HCT116 (cell line): ENCODE results near the gene ETV7. TPM values are rescaled to one million over a fixed set of nuclear protein-coding genes. Genes with fewer than 3 reads are reported as not detected.

Experiments
- ATAC-seq: fragments of 200-7000 bp; cut with Tn5 transposase; 2 replicates; pipeline ENCODE4 v1.9.1; 2020; ENCODE audit warnings: mild to moderate bottlenecking, moderate library complexity
- BruUV-seq: library from RNA; stranded (reverse); fragments of 400-500 nt; replicated peaks from 2 replicates; lab custom pipeline; 2021; lab: Mats Ljungman, UMichigan
- CTCF ChIA-PET: fragments of 300-600 bp; sonication (Branson Sonifier 250); formaldehyde crosslinking; loops from one replicate; lab custom pipeline; 2021; ENCODE audit warnings: antibody characterized with exemption; lab: Charles Lee
- POLR2A ChIA-PET: fragments of 300-600, 350-600 bp; sonication (Branson Sonifier 250); formaldehyde crosslinking; loops from one replicate; lab custom pipeline; 2021; ENCODE audit warnings: antibody characterized with exemption; lab: Charles Lee
- RAD21 ChIA-PET, 2 experiments: fragments of 300-600 bp; sonication (Branson Sonifier 250); formaldehyde crosslinking; loops; one replicate each; lab custom pipeline; 2023; ENCODE audit warnings: low total read pairs in 2 of 2; ENCODE audit not compliant: uncharacterized antibody in 2 of 2, unreplicated experiment in 2 of 2, low non-redundant PET in 1 of 2; lab: Charles Lee
- DNase-seq: peaks from one replicate; pipeline ENCODE4 v3.0.0-alpha.2; 2010; ENCODE audit warnings: low read depth, low spot score
- H2AFZ ChIP-seq: fragments of 200-600 bp; shearing (Covaris generic), sonication (generic); 2 replicates; pipeline ENCODE4 v1.6.1; 2017; ENCODE audit warnings: low read depth, mixed run types, mixed read lengths, antibody characterized with exemption, low read length; ENCODE audit not compliant: poor library complexity, severe bottlenecking
- H3K27ac ChIP-seq: 2 replicates; pipeline ENCODE4 v1.5.1; 2012; ENCODE audit warnings: low read depth, low read length
- H3K27me3 ChIP-seq: fragments of 200-600 bp; sonication (generic); 2 replicates; pipeline ENCODE4 v1.6.1; 2016; ENCODE audit warnings: mixed run types, low read length, mixed read lengths; ENCODE audit not compliant: insufficient read depth
- H3K36me3 ChIP-seq, 2 experiments: fragments of 200-500 bp in 1 of 2; fragments of 200-600 bp in 1 of 2; sonication (Bioruptor generic) in 1 of 2; sonication (generic) in 1 of 2; 2 replicates each; pipeline versions ENCODE4 v1.5.1 to v1.6.1; 2014 to 2016; ENCODE audit warnings: low read length in 2 of 2, inconsistent platforms in 1 of 2, mixed read lengths in 1 of 2, mixed run types in 1 of 2; ENCODE audit not compliant: insufficient read depth in 2 of 2, control insufficient read depth in 1 of 2
- H3K4me1 ChIP-seq, 2 experiments: fragments of 200-600 bp in 1 of 2; sonication (generic) in 1 of 2; 2 replicates each; pipeline versions ENCODE4 v1.5.1 to v1.6.1; 2012 to 2017; ENCODE audit warnings: low read length in 2 of 2, inconsistent platforms in 1 of 2, mild to moderate bottlenecking in 1 of 2, mixed read lengths in 1 of 2, mixed run types in 1 of 2, moderate library complexity in 1 of 2; ENCODE audit not compliant: insufficient read depth in 2 of 2, control insufficient read depth in 1 of 2
- H3K4me2 ChIP-seq: fragments of 200-600 bp; sonication (generic); 2 replicates; pipeline ENCODE4 v1.6.1; 2017; ENCODE audit warnings: mixed run types, low read length, mixed read lengths
- H3K4me3 ChIP-seq, 2 experiments: fragments of 200-600 bp in 1 of 2; sonication (generic) in 1 of 2; replicated peaks in 1 of 2; 2 replicates each; pipeline ENCODE4 v1.5.1; 2011 to 2016; ENCODE audit warnings: low read length in 2 of 2, control low read depth in 1 of 2, low read depth in 1 of 2, mild to moderate bottlenecking in 1 of 2, mixed read lengths in 1 of 2, mixed run types in 1 of 2
- H3K79me2 ChIP-seq: fragments of 200-600 bp; sonication (generic); 2 replicates; pipeline ENCODE4 v1.6.1; 2017; ENCODE audit warnings: mild to moderate bottlenecking, mixed run types, low read length, moderate library complexity, mixed read lengths; ENCODE audit not compliant: insufficient read depth
- H3K9ac ChIP-seq: fragments of 200-600 bp; sonication (generic); 2 replicates; pipeline ENCODE4 v1.6.1; 2016; ENCODE audit warnings: low read length, mixed read lengths
- H3K9me2 ChIP-seq: fragments of 200-600 bp; sonication (generic), shearing (Covaris generic); 2 replicates; pipeline ENCODE4 v1.6.1; 2017; ENCODE audit warnings: mixed run types, mild to moderate bottlenecking, moderate library complexity; ENCODE audit not compliant: insufficient read depth
- H3K9me3 ChIP-seq, 2 experiments: fragments of 200-500 bp in 1 of 2; fragments of 200-600 bp in 1 of 2; sonication (Bioruptor generic) in 1 of 2; sonication (generic) in 1 of 2; 2 replicates each; pipeline ENCODE4 v1.6.1; 2014 to 2017; ENCODE audit warnings: low read length in 2 of 2, mixed read lengths in 2 of 2, inconsistent platforms in 1 of 2, low read depth in 1 of 2, mild to moderate bottlenecking in 1 of 2, mixed run types in 1 of 2, moderate library complexity in 1 of 2; ENCODE audit not compliant: control insufficient read depth in 1 of 2, insufficient read depth in 1 of 2
- H4K20me1 ChIP-seq: fragments of 200-600 bp; sonication (generic), shearing (Covaris generic); 2 replicates; pipeline ENCODE4 v1.6.1; 2017; ENCODE audit warnings: mixed run types, mild to moderate bottlenecking, moderate library complexity; ENCODE audit not compliant: insufficient read depth
- CBX3 ChIP-seq: IDR thresholded peaks from 2 replicates; pipeline ENCODE4 v1.6.1; 2012; ENCODE audit warnings: low read depth
- CEBPB ChIP-seq: IDR thresholded peaks from 2 replicates; pipeline ENCODE4 v1.6.1; 2012; ENCODE audit warnings: low read depth
- EZH2 ChIP-seq: fragments of 200-600 bp; sonication (generic); IDR thresholded peaks from 2 replicates; pipeline ENCODE4 v1.6.1; 2017; ENCODE audit warnings: antibody characterized with exemption, mixed run types
- EZH2phosphoT487 ChIP-seq: fragments of 200-600 bp; IDR thresholded peaks from 2 replicates; pipeline ENCODE4 v1.6.1; 2018; ENCODE audit warnings: antibody characterized with exemption, borderline replicate concordance
- FOSL1 ChIP-seq: IDR thresholded peaks from 2 replicates; pipeline ENCODE4 v1.6.1; 2012; ENCODE audit warnings: low read depth
- JUND ChIP-seq: IDR thresholded peaks from 2 replicates; pipeline ENCODE4 v1.6.1; 2012
- POLR2A ChIP-seq: IDR thresholded peaks from 2 replicates; pipeline ENCODE4 v1.7.0; 2011; ENCODE audit warnings: borderline replicate concordance; ENCODE audit not compliant: insufficient read depth, insufficient read length; ENCODE audit errors: extremely low read depth
- POLR2AphosphoS5 ChIP-seq: IDR thresholded peaks from 2 replicates; pipeline ENCODE4 v1.6.1; 2011; ENCODE audit warnings: mild to moderate bottlenecking, low read depth, low read length, moderate library complexity
- RAD21 ChIP-seq: IDR thresholded peaks from 2 replicates; pipeline ENCODE4 v1.6.1; 2012; ENCODE audit warnings: low read depth, mild to moderate bottlenecking
- SIN3A ChIP-seq: IDR thresholded peaks from 2 replicates; pipeline ENCODE4 v1.6.1; 2012; ENCODE audit warnings: low read depth
- SP1 ChIP-seq: IDR thresholded peaks from 2 replicates; pipeline ENCODE4 v1.6.1; 2012; ENCODE audit warnings: low read depth
- SRF ChIP-seq: IDR thresholded peaks from 2 replicates; pipeline ENCODE4 v1.6.1; 2012; ENCODE audit warnings: low read depth
- TCF7L2 ChIP-seq: IDR thresholded peaks from 2 replicates; pipeline ENCODE4 v1.7.0; 2011; ENCODE audit warnings: borderline replicate concordance, inconsistent platforms; ENCODE audit not compliant: insufficient read depth, insufficient read length; ENCODE audit errors: extremely low read depth
- YY1 ChIP-seq: IDR thresholded peaks from 2 replicates; pipeline ENCODE4 v1.6.1; 2011; ENCODE audit warnings: low read length, low read depth, moderate library complexity, mild to moderate bottlenecking; ENCODE audit not compliant: insufficient replicate concordance; ENCODE audit errors: extremely low read depth
- ZFX ChIP-seq: fragments of 450-650 bp; IDR thresholded peaks from 2 replicates; pipeline ENCODE4 v1.6.1; 2017
- ZNF274 ChIP-seq: fragments of 200-500 bp; sonication (Bioruptor generic); IDR thresholded peaks from 2 replicates; pipeline ENCODE4 v1.6.1; 2014; ENCODE audit warnings: mild to moderate bottlenecking, low read depth, low read length, inconsistent platforms
- intact Hi-C: fragments of 100-400 bp; cut with micrococcal nuclease; formaldehyde crosslinking; loops from 2 replicates; pipeline ENCODE4 v1.10.0; 2022
- total RNA-seq: library from RNA; stranded (reverse); gene quantifications from one replicate; pipeline ENCODE4 v1.2.1, GENCODE V29; 2021; ENCODE audit not compliant: unreplicated experiment
- TF ChIP-seq, protein P1 (sequence below): IDR thresholded peaks from 2 replicates; pipeline ENCODE4 v1.6.1; 2012
- TF ChIP-seq, protein P2 (sequence below): IDR thresholded peaks from 2 replicates; pipeline ENCODE4 v1.6.1; 2012; ENCODE audit warnings: low read depth

The ETV7 gene
- total RNA-seq, 1 experiment from 2014 or later, result 1.0 TPM

DNA sequence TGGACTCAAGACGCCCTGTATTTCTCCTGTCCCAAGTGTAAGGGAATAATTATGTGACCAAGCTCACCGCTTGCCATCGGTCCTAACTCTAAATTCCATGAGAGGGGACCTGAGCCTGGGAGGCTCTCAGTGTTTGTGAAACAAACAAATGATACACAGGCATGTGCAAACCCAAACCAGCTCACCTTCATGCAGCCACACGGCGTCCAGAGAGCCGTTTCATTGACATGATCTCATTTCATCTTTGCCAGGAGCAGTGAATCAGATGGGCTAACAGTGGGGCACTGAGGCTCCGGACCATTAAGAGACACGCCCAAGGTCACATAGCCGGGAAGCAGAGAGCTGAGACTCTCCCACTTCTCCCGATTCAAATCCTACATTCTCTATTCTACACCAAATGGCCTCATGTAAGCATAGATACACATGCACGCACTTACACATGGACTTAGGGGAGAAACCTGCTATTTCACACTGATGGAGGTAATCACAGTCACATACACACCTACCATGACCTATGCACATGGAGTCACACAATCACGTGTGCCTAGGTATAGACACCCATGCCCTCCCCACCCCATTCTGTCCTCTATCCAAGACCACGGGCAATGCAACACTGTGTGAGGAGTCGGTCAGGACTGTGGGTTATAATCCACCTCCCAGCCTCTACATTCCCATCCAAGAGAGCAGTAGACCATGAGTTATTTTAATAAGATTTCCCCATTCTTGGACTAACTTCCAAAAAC, 51.8 kb downstream of the ETV7 start:
- Histone ChIP-seq H3K4me3 (no peak overlapping the region), H3K4me2 (no peak overlapping the region), H3K9me3 (no peaks in the 10 kb centered on the region), H3K27ac (no peak overlapping the region), H3K9ac (no peak overlapping the region), H3K4me1 (peaks cover 2 to 5% of the 10 kb centered on the region in 2 experiments), H3K79me2 (no peaks in the 10 kb centered on the region), H3K36me3 (no peaks in the 10 kb centered on the region), H3K27me3 (0 out of 2 replicates have a peak, but pooled peaks cover 6% of the 10 kb centered on the region), H2AFZ (no peak overlapping the region), H4K20me1 (no peaks in the 10 kb centered on the region), H3K9me2 (no peaks in the 10 kb centered on the region)
- TF ChIP-seq EZH2phosphoT487 (no peak), CEBPB (no peak), SP1 (no peak), SIN3A (no peak), EZH2 (no peak)
- ATAC-seq, result no peak
- no peak for DNase-seq
- CTCF ChIA-PET, result interaction anchor here (1.0 kb wide), 1 partner anchor 24 kb away, joined by 3 read pairs; no protein-coding TSS in a partner anchor
- POLR2A ChIA-PET, result no interaction called here
- intact Hi-C loops, result no loop called here
- RAD21 ChIA-PET, result no interaction called here
- no TSS peak for BruUV-seq

DNA sequence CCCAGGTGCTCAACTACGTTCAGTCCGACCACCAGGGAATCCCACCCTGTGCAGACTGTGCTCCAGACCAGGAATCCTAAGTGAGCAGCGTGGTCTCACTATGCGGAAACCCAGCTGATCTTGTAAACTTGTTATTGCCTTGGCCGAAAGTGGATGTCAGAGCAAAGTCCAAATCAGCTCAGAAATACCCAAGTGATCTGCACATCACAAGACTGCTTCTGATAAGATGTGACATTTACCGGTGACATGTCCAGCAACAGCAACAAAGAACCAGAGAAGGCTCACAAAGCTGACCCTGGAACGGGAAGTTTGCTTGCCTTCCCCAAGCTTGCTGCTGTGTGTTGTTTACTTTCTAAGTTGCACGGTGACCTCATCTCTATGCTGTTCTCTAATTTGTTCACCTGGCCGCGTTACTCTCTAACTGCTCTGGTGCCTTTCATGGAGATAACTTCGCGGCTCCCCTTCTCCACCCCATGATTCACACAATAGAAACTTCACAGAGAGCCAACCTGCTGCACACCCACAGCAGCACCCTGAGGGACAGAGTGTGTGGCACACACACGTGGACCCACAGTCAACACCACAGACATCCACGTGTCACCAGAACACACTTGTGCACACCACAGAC, 52.5 kb downstream of the ETV7 start:
- H3K79me2 ChIP-seq, result no peaks in the 10 kb centered on the region
- H3K4me1 ChIP-seq, result no peaks in the 10 kb centered on the region
- H4K20me1 ChIP-seq, result no peaks in the 10 kb centered on the region
- H3K27ac ChIP-seq, result no peak overlapping the region
- intact Hi-C loops, result no loop called here
- no peaks in the 10 kb centered on the region for H3K36me3 ChIP-seq
- no peaks in the 10 kb centered on the region for H3K9me2 ChIP-seq
- ATAC-seq, result no peak
- no peak overlapping the region for H3K4me2 ChIP-seq
- no peaks in the 10 kb centered on the region for H3K9me3 ChIP-seq
- H3K9ac ChIP-seq, result no peak overlapping the region
- no TSS peak for BruUV-seq
- no peak overlapping the region for H3K4me3 ChIP-seq
- H3K27me3 ChIP-seq, result 0 out of 2 replicates have a peak, but pooled peaks cover 6% of the 10 kb centered on the region
- ChIA-PET POLR2A (no interaction called here), RAD21 (no interaction called here), CTCF (interaction anchor here (1.0 kb wide), 1 partner anchor 25 kb away, joined by 3 read pairs; no protein-coding TSS in a partner anchor)
- DNase-seq, result no peak
- no peak overlapping the region for H2AFZ ChIP-seq
- TF ChIP-seq RAD21 (no peak), CEBPB (no peak), CBX3 (no peak), JUND (no peak), POLR2AphosphoS5 (no peak), FOSL1 (no peak), POLR2A (no peak), SRF (no peak), ZNF274 (no peak), SIN3A (no peak), YY1 (no peak), ZFX (no peak), TCF7L2 (no peak)
- TF ChIP-seq, protein P1, sequence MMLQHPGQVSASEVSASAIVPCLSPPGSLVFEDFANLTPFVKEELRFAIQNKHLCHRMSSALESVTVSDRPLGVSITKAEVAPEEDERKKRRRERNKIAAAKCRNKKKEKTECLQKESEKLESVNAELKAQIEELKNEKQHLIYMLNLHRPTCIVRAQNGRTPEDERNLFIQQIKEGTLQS, result no peak
- TF ChIP-seq, protein P2, sequence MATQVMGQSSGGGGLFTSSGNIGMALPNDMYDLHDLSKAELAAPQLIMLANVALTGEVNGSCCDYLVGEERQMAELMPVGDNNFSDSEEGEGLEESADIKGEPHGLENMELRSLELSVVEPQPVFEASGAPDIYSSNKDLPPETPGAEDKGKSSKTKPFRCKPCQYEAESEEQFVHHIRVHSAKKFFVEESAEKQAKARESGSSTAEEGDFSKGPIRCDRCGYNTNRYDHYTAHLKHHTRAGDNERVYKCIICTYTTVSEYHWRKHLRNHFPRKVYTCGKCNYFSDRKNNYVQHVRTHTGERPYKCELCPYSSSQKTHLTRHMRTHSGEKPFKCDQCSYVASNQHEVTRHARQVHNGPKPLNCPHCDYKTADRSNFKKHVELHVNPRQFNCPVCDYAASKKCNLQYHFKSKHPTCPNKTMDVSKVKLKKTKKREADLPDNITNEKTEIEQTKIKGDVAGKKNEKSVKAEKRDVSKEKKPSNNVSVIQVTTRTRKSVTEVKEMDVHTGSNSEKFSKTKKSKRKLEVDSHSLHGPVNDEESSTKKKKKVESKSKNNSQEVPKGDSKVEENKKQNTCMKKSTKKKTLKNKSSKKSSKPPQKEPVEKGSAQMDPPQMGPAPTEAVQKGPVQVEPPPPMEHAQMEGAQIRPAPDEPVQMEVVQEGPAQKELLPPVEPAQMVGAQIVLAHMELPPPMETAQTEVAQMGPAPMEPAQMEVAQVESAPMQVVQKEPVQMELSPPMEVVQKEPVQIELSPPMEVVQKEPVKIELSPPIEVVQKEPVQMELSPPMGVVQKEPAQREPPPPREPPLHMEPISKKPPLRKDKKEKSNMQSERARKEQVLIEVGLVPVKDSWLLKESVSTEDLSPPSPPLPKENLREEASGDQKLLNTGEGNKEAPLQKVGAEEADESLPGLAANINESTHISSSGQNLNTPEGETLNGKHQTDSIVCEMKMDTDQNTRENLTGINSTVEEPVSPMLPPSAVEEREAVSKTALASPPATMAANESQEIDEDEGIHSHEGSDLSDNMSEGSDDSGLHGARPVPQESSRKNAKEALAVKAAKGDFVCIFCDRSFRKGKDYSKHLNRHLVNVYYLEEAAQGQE, result no peak
